ENCODE data around the gene ITGAV. TPM values are rescaled to one million over a fixed set of nuclear protein-coding genes. Genes with fewer than 3 reads are reported as not detected.

ITGAV gene
- total RNA-seq, 1 donor from 2014 or later = 50.3 TPM

DNA sequence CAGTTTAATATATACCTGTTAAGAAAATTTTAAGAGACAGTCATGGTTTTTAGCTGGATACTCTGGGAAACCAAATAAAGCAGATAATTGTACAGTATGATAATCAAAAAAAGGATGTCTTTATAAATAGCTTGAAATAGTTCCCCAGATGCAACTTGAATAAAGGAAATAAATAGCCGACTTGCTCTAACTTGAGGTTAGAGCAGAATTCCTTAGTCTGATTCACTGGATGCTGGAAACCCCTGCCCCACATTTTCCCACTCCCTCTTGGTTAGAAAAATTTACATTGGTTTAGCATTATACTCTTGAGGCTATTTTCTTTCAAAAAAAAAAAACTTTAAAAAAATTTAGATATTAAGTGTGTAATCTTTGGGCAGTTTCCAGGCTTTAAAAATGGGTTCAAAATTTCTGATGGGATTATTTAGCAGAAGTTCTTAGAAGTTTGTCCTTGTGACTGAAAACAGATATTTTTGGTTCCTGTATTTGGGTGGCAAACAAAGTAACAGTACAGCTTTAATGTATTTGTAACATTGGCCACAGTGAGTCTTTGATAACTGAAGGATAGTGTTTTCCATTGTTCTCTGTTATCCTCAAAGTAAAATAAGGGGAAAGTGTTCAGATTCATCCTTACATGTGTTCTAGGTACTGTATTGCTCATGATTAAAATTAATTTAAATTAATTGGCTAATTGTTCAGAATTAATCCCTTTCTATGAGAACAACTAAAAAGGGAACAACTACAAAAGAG is 39.6 kb downstream of the ITGAV start:
- no peak for DNase-seq (ENCODE audit: low read depth, low spot score)
- H3K27ac Mint-ChIP-seq (ENCODE audit: unreplicated experiment) = no peak overlapping the region
- no peak overlapping the region for H3K4me3 Mint-ChIP-seq
- no peaks in the 10 kb centered on the region for H3K27me3 Mint-ChIP-seq (ENCODE audit: low read depth)
- no peaks in the 10 kb centered on the region for H3K9me3 Mint-ChIP-seq
- peaks cover 4% of the 10 kb centered on the region for H3K36me3 Mint-ChIP-seq (ENCODE audit: low read depth)
- peaks cover 19% of the 10 kb centered on the region for H3K4me1 Mint-ChIP-seq
- TF ChIP-seq, protein P1, sequence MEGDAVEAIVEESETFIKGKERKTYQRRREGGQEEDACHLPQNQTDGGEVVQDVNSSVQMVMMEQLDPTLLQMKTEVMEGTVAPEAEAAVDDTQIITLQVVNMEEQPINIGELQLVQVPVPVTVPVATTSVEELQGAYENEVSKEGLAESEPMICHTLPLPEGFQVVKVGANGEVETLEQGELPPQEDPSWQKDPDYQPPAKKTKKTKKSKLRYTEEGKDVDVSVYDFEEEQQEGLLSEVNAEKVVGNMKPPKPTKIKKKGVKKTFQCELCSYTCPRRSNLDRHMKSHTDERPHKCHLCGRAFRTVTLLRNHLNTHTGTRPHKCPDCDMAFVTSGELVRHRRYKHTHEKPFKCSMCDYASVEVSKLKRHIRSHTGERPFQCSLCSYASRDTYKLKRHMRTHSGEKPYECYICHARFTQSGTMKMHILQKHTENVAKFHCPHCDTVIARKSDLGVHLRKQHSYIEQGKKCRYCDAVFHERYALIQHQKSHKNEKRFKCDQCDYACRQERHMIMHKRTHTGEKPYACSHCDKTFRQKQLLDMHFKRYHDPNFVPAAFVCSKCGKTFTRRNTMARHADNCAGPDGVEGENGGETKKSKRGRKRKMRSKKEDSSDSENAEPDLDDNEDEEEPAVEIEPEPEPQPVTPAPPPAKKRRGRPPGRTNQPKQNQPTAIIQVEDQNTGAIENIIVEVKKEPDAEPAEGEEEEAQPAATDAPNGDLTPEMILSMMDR (conservative IDR thresholded peaks at IDR 0.05) = no peak

DNA sequence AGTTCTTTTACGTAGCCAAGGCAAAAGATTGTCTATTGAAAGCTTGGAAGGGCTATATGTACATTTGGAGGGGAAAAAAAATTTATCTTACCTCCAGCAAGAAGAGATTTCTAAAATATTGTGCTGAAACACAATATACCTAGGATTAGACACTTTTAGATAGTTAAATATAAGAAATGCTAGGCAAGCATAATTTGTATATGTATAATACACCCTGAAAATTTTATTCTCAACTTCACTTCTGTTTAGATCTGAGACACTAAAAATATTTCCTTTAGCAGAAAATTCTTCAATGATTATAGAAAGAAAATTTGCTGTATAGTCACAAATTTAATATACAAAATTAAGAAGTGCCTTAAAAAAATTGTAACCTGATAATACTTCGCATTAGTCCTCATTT is 42.6 kb downstream of the ITGAV start:
- DNase-seq (ENCODE audit: low read depth, low spot score) = no peak
- Mint-ChIP-seq H3K4me1 (peaks cover 14% of the 10 kb centered on the region), H3K27me3 (ENCODE audit: low read depth) (no peaks in the 10 kb centered on the region), H3K4me3 (no peak overlapping the region), H3K27ac (ENCODE audit: unreplicated experiment) (no peak overlapping the region), H3K36me3 (ENCODE audit: low read depth) (peaks cover 3% of the 10 kb centered on the region), H3K9me3 (no peaks in the 10 kb centered on the region)
- TF ChIP-seq, protein P1 (conservative IDR thresholded peaks at IDR 0.05) = no peak

DNA sequence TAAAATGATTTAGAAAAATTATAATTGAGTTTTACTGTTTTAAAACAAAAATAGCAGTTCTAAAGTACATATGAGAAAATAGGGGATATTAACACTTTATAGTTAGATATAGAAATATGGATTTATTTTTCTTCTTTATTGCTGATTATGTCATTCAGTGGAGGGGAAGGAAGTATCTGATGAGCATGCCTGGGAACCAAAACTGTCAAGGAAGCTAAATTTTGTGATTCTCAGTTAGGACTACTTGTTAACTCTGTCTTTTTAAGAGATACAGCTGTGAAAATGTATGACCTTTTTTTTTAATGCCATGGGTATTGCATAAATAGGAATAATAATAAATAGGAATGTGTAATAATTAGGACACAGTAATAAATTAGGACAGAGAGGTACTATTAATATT is 44.8 kb downstream of the ITGAV start:
- Mint-ChIP-seq H3K27ac (ENCODE audit: unreplicated experiment) (no peak overlapping the region), H3K9me3 (no peaks in the 10 kb centered on the region), H3K4me3 (no peak overlapping the region), H3K4me1 (peaks cover 5% of the 10 kb centered on the region), H3K27me3 (ENCODE audit: low read depth) (no peaks in the 10 kb centered on the region), H3K36me3 (ENCODE audit: low read depth) (peaks cover 3% of the 10 kb centered on the region)
- TF ChIP-seq, protein P1 (conservative IDR thresholded peaks at IDR 0.05) = no peak
- DNase-seq (ENCODE audit: low read depth, low spot score) = no peak

DNA sequence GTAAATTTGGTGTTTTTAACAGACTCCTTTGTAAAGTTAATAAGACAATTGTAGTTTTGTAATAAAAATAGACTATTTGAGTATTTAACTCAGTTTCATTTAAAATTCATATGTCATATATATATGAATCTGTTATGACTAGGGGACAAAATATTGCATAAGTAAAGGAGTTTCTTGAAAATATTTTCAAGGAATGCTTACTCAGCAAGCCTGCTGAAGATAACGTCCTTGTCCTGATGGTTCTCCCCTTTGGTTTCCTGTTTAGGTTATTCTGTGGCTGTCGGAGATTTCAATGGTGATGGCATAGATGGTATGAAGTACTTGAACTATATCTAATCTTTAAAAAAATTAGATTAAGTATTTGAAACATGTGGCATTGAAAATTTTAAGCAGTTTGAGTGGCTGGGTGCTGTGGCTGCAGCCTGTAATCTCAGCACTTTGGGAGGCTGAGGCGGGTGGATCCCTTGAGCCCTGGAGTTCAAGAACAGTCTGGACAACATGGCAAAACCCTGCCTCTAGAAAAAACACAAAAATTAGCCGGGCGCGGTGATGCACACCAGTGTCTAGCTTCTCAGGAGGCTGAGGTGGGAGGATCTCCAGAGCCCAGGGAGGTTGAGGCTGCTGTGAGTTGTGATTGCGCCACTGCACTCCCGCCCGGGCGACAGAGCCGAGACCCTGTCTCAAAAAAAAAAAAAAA is 47.1 kb downstream of the ITGAV start:
- no peaks in the 10 kb centered on the region for H3K4me1 Mint-ChIP-seq
- H3K27ac Mint-ChIP-seq (ENCODE audit: unreplicated experiment) = no peak overlapping the region
- H3K4me3 Mint-ChIP-seq = no peak overlapping the region
- no peaks in the 10 kb centered on the region for H3K9me3 Mint-ChIP-seq
- H3K27me3 Mint-ChIP-seq (ENCODE audit: low read depth) = no peaks in the 10 kb centered on the region
- no peak for DNase-seq (ENCODE audit: low read depth, low spot score)
- TF ChIP-seq, protein P1 (conservative IDR thresholded peaks at IDR 0.05) = no peak
- peaks cover 3% of the 10 kb centered on the region for H3K36me3 Mint-ChIP-seq (ENCODE audit: low read depth)

DNA sequence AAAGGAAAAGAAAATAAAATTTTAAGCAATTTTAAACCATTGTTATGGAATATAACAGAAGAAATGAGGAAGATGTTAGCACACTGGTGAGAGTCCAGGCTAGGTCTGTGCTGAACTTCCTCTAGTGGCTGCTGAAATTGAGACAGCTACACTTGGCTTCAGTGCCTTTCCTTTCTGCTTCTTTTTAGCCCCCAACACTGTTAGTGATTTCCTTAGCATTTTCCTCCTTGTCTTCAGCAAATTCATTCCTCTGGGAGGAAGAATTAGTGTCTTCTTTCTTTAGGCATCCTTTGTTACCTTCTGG is 47.6 kb downstream of the ITGAV start:
- TF ChIP-seq, protein P1 (conservative IDR thresholded peaks at IDR 0.05) = no peak
- no peak for DNase-seq (ENCODE audit: low read depth, low spot score)
- H3K27me3 Mint-ChIP-seq (ENCODE audit: low read depth) = no peaks in the 10 kb centered on the region
- no peaks in the 10 kb centered on the region for H3K4me1 Mint-ChIP-seq
- no peak overlapping the region for H3K4me3 Mint-ChIP-seq
- no peaks in the 10 kb centered on the region for H3K9me3 Mint-ChIP-seq
- no peak overlapping the region for H3K27ac Mint-ChIP-seq (ENCODE audit: unreplicated experiment)
- H3K36me3 Mint-ChIP-seq (ENCODE audit: low read depth) = peaks cover 3% of the 10 kb centered on the region

Measured in neural crest cell (in vitro differentiated cells).